GM18909 (cell line): ENCODE results near the gene SARS1.

Experiments used
- ATAC-seq: cut with Tn5 transposase; IDR thresholded peaks from one replicate; pipeline ENCODE4 v1.9.1; 2021; ENCODE audit warnings: mild to moderate bottlenecking; ENCODE audit not compliant: unreplicated experiment, poor library complexity

The SARS1 gene

DNA sequence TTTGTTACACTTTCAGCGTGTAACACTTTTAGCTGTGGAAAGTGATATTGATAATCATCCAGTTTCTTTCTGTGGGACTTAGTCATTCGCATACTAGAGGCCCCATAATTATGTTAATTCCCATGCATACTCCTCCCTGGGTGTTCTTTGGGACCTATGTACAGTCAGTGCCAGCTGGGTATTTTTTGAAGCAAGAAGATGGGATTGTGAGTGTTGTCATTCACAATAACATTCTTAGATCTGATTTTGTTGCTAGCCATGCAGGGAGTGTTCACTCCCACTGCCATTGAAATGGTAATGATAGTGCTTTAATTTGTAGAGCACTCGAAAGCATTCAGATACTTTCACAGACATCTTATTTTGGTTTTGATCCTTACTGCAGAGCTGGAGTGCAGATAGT, 11.6 kb downstream of the SARS1 start:
- ATAC-seq, result no peak

DNA sequence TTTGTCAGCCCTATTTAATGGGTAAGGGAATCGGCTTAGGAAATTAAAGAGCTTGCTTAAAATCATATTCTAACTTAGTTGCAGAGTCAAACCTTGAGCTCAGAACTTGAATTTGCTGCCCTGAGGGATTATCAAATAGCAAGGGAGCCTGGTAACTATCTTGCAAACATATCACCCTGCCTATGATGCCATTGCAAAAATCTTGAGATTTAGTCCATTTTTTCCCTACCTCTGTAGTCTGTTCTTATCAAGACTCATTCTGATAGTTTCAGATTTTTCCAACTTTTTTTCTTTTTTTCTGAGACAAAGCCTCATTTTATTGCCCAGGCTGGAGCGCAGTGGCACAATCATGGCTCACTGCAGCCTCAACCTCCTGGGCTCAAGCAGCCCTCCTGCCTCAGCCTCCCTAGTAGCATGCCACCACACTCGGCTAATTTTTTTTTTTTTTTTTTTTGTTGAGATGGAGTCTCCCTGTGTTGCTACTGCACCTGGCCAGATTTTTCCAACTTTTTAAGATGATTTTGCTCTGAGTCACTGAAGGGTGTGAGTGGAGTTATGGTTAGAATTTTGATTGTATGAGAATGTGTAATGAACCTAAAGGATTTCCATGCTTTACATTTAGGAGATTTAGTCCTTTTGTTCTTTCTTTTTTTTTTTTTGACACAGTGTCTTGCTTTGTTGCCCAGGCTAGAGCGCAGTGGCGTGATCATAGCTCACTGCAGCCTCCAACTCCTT, 12.2 kb downstream of the SARS1 start:
- no peak for ATAC-seq

DNA sequence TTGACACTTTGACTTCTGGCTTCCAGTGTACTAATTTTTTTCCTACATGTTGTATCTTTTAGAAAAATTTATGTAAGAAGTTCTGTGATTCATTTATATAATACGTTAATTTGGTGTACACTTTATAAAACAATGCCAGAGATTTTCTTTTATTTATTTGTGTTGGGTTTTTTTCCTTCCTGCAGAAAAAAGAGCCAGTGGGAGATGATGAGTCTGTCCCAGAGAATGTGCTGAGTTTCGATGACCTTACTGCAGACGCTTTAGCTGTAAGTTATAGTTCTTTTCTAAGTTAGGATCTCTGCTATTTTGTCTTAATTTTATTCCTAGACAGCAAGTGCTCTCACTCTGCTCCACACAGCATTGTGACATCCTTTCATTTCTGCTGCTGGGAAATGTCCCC, 14.4 kb downstream of the SARS1 start:
- ATAC-seq, result no peak

DNA sequence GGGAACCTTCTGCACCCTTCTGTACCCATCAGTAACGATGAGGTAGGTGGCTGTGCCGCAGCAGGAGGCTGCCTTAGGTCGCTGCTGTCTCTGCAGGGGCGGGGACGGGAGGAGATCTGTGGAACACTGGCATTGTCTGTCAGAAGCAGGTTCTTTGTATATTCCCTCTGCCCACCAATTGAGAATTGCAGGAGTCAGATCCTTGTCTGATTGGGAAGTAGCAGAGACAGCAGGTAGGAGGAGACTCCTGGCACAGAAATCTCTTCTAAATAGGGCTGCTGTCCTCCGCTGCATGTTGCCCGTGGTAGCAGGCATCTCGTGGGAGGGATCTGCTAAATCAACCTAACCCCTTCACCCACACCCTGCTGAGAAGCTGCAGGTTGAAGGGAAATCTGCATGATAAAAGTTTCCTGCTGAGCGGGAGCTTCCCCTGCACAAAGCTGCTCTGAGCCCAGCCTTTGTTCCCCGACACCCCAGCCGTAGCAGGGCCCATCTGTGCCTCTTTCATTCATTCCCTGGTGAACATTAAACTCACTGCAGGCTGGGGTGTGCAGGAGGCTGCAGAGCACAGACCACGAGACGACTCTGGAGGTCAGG, 15.9 kb downstream of the SARS1 start:
- no peak for ATAC-seq

DNA sequence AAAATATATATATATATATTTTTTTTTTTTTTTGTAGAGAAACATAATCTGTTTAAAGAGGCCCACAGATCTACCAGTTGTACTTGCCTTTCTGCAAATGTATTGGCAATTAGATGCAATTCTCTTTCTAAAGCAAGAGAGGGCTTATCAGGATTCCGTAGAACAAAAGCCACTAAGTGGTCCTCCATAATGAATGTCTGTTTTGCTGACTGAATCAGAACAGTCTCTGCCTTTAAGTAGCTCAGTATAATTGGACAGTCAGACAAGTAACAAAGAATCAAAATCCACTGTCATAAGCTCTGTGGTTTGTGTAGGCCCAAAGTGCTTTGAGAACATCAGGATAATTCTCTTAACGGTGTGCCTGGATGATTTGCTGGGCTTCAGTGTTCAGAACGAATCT, 17.3 kb downstream of the SARS1 start:
- ATAC-seq, result no peak

DNA sequence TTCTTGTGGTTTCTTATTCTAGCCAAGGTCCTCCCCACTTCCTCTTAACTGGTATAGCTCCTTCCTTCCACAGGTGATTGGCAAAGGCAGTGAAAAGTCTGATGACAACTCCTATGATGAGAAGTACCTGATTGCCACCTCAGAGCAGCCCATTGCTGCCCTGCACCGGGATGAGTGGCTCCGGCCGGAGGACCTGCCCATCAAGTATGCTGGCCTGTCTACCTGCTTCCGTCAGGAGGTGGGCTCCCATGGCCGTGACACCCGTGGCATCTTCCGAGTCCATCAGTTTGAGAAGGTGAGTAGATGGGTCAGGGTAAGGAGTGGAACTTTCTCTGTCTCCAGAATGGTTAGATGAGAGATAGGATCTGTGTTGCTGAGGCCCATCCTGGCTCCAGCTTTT, 21.4 kb downstream of the SARS1 start:
- ATAC-seq, result no peak

DNA sequence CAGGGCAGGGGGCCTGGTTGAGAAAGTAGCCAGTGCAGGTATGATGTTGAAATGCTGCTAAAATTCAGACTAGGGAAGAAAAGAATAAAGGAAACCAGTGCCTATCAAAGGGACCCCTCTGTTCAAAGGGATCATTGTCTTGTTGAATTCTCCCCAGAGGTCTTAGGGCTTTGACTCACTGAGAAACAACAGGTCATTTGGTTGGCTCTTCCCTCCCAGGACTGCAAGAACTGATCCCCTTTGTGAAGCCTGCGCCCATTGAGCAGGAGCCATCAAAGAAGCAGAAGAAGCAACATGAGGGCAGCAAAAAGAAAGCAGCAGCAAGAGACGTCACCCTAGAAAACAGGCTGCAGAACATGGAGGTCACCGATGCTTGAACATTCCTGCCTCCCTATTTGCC, 23.8 kb downstream of the SARS1 start:
- ATAC-seq, result no peak

DNA sequence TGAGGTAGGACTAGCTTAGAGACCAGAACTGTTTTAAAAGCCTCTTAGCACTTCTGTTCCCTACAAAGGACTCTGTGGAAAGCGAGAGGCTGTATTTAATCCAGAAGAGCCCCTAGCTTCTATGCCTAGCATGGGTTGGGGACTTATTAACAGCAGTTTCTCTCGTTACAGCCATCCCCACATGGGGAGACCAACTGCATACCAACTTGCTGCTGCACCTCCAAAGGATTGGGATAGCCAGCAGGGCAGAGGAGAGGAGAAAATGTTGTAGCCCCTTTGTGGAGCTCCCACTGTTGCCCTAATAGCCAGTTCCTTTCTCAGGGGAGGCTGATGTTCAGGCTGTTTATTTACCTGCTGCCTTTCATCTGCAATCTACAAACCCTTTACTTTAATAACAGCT, 24.7 kb downstream of the SARS1 start:
- ATAC-seq, result no peak

DNA sequence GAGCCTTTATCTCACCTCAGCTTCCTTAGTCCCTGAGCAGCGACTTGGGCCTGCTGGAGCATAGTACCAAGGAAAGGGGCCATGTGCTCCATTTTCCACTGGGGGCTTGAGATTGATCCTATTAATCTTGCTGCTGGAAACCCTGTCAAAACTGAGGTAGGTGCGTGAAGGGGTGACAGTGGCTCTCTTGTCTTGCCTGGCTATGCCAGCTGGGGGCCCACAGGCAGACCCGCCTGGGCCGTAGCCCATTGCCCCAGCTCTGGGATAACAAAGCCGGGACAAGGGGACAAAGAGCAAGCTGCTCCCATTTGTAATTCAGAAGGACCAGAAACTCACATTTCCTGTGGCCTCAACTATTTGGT, 25.3 kb downstream of the SARS1 start:
- no peak for ATAC-seq

DNA sequence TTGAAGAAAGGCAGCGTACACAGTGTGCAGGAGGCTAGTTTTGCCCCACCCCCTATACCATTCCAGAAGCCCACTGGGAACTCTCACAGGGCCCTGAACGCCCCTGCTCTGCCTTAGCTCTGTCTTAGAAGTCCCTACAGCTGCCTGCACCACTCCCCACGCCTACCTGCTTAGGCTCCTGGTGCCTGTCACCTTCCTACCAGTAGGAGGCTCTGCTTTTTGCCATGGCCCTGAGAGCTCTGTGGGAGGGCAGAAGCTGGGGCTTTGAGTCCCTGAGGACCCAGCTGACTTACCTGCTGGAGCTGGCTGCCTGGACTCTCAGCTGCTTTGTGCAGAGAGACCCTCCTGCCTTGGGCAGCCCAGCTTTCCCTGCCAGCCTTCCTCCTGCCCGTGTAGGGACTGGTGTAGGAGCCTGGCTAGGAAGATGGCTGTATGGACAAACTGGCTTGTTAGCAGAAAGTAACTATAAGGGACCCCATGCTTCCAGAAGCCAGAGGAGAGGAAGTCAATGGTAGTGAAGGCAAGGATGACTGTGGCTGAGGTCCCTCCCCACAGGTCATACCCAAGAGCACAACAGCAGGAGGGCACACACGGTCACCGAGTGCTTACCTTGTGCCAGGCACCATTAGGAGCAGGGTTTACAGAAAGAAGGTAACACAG, 25.8 kb downstream of the SARS1 start:
- peak; percentile 67 for ATAC-seq

DNA sequence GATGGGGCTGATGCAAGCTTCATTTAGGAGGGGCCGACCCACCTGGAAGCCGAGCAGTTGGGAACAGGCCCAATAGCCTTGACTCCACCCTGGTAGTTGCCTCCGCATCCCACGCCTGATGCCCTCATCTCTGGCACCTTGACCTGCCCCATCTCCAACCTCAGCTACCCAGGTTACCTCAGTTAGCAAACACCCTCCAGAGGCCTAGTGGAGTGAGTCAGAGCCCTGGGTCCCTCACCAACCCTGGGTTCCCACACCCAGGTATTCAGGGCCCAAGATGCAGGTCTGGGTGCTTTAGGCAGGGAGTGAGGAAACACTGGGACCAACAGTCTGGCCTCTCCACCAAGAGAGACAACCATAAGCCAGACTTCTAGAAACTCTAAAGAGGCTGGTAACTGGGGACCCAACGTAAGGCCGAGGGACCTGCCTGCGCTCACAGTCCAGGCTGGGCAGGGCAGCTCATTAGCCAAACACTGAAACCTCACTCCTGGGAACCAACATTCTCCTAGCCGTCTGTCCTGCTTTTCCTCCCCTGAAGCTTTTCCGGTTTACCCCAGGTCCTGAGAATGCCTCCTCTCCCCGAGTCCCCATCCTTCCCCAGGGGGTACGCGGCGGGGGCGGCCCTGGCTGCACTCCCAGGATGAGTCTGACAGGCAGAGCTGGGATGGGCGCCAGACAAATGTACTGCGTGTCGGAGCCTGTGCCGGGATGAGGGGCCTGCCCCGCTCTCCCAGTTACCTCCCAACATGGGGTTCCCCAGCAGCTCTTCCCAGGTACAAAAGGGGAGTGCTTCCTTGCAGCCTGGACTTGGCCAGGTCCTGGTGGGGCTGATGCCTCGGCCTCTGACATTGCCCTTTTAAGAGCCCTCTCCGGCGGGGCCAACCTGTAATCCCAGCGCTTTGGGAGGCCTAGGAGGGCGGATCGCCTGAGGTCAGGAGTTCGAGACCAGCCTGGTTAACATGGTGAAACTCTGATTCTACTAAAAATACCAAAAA, 26.7 kb downstream of the SARS1 start:
- ATAC-seq, result no peak

DNA sequence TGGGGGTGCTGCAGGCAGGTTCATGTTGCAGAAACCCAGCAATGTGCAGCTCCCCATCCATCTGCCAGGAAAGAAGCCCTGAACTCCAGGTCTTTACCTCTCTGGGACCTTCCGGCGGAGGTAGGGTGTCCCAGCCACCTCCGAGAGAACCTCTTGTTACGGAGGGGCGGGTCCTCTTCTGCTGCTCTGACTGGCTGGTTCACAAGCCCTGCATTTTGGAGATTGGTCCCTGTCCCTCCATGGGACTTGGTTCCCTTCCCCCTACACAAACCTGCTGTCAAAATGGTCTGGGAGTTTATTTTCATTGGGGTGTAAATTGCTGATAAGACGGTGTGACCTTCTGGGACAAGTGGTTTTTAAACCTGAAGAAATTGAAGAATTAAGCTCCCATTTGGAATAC, 27.6 kb downstream of the SARS1 start:
- no peak for ATAC-seq

DNA sequence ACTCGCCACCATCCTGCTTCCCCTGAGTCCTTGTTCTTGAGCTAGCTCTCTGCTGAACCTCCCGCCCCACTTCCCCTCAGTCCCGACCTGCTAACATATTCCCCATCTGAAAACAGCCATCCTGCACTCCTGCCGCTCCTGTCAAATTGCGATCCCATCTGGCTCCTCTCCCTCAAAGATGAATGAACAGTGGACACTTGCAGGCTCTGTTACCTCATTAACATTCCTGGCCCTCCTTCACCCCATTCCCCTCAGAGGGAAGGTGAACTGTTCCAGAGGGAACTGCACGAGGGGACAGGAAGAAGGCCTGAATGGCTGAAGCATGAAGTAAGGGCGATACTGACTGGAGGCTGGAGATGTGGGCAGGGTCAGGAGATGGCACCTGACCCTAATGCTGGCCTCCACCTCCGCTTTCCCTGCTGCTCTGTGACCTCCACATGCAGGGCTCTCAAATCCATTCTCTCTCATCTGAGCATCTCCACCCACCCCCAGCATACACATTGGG, 28.2 kb downstream of the SARS1 start:
- no peak for ATAC-seq

DNA sequence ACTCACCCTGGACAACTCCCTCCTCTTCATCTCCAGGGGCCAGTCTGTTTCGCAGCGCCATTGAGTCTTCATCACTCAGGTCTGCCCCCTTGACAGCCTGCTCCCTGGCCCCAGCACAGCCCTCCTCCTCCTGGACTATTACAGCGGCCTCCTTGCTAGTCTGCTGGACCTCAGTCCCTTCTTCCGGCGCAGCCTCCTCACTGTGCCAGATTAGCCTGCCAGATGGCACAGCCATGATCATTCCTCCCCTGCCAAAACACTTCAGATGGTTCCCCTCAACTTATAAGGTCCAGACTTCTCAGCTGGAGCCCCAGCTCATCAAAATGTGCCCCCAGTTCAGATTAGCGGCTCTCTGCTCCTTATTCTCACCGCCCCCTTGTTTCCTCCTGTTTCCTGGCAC, 28.7 kb downstream of the SARS1 start:
- ATAC-seq, result no peak

DNA sequence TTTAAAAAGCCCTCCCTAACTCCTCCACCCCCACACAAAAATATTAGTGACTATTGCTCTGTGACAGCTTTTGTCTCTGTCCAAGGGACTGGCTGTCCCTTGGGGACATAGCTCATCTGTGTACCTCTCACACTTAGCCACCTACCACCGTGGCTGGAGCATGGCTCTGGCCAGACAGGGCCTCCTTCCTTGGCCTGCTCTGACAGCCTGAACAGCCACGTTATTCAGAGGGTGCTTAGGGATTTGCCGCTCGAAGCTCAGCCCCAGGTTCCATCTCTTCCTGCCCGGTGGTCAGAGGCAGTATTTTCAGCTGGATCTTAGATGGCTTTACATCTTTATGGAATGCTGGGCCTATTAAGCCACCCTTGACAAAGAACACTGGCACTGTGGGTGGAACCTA, 29.5 kb downstream of the SARS1 start:
- ATAC-seq, result no peak

DNA sequence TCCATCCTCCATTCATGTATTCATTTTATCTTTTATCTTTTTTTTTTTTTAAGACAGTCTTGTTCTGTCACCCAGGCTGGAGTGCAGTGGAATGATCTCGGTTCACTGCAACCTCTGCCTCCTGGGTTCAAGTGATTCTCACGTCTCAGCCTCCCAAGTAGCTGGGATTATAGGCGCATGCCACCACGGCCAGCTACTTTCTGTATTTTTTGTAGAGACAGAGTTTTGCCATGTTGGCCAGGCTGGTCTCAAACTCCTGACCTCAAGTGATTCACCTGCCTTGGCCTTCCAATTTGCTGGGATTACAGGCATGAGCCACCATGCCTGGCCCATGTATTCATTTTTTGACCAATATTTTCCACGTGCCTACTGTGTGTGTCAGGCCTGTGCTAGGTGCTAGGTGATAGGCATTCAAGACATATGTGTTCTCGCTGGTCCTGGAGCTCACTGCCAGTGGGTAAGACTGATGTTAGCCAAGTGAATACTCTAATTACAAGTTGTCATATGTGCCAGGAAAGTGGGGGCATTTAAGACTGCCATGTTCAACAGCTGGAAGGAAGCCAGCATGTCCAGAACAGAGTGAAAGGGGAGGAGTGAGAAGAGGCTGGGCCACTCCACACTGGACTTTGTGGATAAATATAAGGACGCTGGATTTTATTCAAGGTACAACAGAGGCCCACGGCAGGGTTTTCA, 30.3 kb downstream of the SARS1 start:
- ATAC-seq, result no peak

DNA sequence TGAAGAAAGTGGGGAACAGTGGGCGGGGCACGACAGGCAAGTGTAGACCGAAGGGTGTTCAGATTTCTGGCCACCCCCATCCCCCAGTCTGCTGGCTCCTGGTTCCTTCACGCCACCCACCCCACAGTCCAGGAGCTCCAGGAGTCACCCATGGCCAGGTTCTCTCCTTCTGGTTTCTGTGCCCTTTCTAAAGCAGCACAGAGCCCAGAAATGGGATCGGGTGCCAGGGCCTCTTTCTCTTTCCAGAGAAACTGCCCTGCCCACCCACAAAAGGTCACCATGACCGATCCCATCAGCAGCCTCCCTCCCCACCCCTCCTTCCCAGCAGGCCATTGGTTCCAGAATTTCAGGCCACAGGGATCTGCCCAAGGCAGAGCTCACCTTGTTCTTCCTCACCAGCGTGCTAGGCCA, 32.4 kb downstream of the SARS1 start:
- ATAC-seq, result no peak

DNA sequence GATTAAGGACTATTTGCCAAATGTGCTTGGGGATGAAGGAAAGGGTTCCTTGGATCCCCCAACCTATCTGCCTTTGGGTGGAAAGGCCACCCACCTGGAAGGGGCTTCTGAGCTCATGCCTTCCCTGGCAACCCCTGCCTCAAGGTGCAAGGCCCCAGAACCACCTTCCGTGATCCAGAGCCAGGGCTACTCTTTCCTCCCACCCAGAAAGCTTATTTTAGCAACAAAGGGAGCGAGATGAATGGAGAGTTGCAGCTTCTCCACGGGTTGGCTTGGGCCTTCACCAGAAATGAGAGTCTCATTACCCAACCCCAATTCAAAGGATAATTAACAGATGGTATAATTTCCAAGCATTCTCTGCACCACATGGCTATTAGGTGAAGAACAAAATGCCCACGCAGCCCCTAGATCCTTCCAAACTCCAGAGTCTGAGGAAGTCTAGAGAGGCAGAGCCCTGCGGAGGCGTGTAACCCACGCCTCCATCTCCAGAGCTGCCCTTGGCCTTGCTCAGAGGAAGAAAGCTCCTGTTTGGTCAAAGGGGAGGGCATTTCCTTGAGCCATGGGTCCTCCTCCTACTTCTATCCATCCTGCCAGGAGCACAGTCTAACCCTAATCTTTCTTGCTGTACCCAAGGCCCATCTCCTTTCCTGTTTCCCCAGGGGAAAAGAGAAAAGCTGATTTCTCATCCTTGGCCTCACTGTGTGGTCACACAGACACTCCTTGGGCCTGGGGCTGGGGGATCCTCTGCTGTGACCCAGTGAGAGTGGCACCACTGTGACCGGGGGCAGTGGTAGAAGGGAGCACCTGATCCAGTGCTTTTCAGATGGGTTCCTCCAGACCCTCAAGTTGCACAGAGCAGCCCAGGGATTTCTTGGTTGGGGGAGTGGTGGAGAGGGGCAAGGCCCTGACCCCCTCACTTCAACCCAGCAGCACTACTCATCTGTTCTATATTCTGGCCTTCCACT, 34.0 kb downstream of the SARS1 start:
- ATAC-seq, result no peak

DNA sequence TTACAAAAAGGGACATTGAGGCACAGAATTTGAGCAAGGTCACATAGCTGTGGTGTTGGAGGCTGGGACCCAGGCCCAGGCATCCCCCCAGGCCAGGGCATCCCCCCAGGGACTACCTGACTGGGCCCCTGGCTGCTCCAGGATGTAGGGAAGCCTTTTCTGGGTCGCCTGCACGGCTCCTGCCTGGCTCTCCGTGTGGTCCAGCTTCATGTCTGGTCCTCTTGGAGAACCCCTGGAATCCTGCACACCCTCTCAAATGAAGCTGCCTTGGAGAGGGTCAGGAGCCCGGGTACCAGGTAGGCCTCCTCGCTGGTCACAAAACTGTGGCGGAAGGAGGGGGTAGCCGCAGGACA, 34.7 kb downstream of the SARS1 start:
- ATAC-seq, result no peak
